Tibial nerve (tissue), 4 donors: ENCODE results near the gene CHP2. TPM values are rescaled to one million over a fixed set of nuclear protein-coding genes. Genes with fewer than 3 reads are reported as not detected.
A peak's percentile ranks its signal among the peaks of the same experiment; 100 is the strongest.
"Not testable (repeated sequence)": the region's sequence is repeated elsewhere in the genome, so short reads cannot be mapped to it uniquely, and the experiment has no call there.

Source experiments
- DNase-seq, 2 donors: peaks; one replicate each; pipeline ENCODE4 v3.0.0-alpha.2; 2019; ENCODE audit warnings: low spot score in 2 of 2
- H3K27ac ChIP-seq, 4 donors: fragments of 200-600 bp; sonication (generic) in 3 of 4; one replicate each; pipeline ENCODE4 v1.5.1; 2017 to 2019; ENCODE audit warnings: mild to moderate bottlenecking in 1 of 4
- H3K27me3 ChIP-seq, 2 donors: fragments of 200-600 bp; sonication (generic) in 1 of 2; one replicate each; pipeline versions ENCODE4 v1.5.1 to v1.6.0; 2017 to 2019
- H3K36me3 ChIP-seq, 3 donors: fragments of 200-600 bp; sonication (generic); one replicate each; pipeline ENCODE4 v1.5.1; 2018 to 2019
- H3K4me1 ChIP-seq, 4 donors: fragments of 200-600 bp; sonication (generic) in 3 of 4; one replicate each; pipeline ENCODE4 v1.5.1; 2017 to 2019
- H3K4me3 ChIP-seq, 4 donors: fragments of 200-600 bp; sonication (generic) in 3 of 4; one replicate each; pipeline ENCODE4 v1.5.1; 2017 to 2019; ENCODE audit warnings: mild to moderate bottlenecking in 1 of 4, moderate library complexity in 1 of 4
- H3K9me3 ChIP-seq, 4 donors: fragments of 200-600 bp; sonication (generic) in 3 of 4; one replicate each; pipeline ENCODE4 v1.5.1; 2017 to 2019
- CTCF ChIP-seq, 5 experiments: fragments of 200-600 bp in 3 of 5; fragments of 450-650 bp in 2 of 5; sonication (generic) in 3 of 5; IDR thresholded peaks; one replicate each; pipeline ENCODE4 v1.5.1; 2016 to 2019; ENCODE audit warnings: antibody characterized with exemption in 5 of 5, mild to moderate bottlenecking in 3 of 5, moderate library complexity in 2 of 5
- EP300 ChIP-seq, 2 donors: sonication (generic); formaldehyde crosslinking; IDR thresholded peaks; one replicate each; pipeline ENCODE4 v1.6.1; 2017; ENCODE audit warnings: antibody characterized with exemption in 2 of 2, mild to moderate bottlenecking in 1 of 2
- POLR2A ChIP-seq, 2 donors: fragments of 450-650 bp; IDR thresholded peaks; one replicate each; pipeline ENCODE4 v1.6.1; 2017; ENCODE audit warnings: antibody characterized with exemption in 2 of 2, mild to moderate bottlenecking in 2 of 2, moderate library complexity in 2 of 2
- WGBS, 2 donors: methylation state at CpG; one replicate each; pipeline ENCODE4 v1.1.5; 2018; 5-methylcytosine and 5-hydroxymethylcytosine counted together
- total RNA-seq, 4 donors: library from RNA; depleted of rRNA; stranded (reverse); fragments of >200 nt; gene quantifications; one replicate each; pipeline ENCODE4 v1.1.0, GENCODE V29; 2016

The CHP2 gene
- total RNA-seq, 4 donors from 2014 or later = 1.8 to 15.5 (median 7.5) TPM

- WGBS, 2 donors = 94 to 98% methylated on average over 3 of the region's 3 CpGs
- Histone ChIP-seq H3K4me1 (no peaks in the 10 kb centered on the region), H3K27ac (no peak overlapping the region), H3K27me3 (peaks cover 0 to 33% of the 10 kb centered on the region in 2 donors), H3K36me3 (no peaks in the 10 kb centered on the region), H3K4me3 (no peak overlapping the region), H3K9me3 (peaks cover 0 to 28% (median 0%) of the 10 kb centered on the region in 4 donors)
- DNase-seq = no peak
- TF ChIP-seq EP300 (IDR thresholded peaks at IDR 0.05) (no peak), CTCF (IDR thresholded peaks at IDR 0.05) (no peak), POLR2A (IDR thresholded peaks at IDR 0.05) (no peak)
Observed at GRCh38 chr16:23710504-23710903, 44.3 kb upstream of the CHP2 start.

GRCh38 chr16:23711785-23712184 lies 43.0 kb upstream of the CHP2 start:
- H3K9me3 ChIP-seq = peaks cover 0 to 28% (median 0%) of the 10 kb centered on the region in 4 donors
- H3K36me3 ChIP-seq = no peaks in the 10 kb centered on the region
- H3K4me3 ChIP-seq = no peak overlapping the region
- peaks cover 0 to 33% of the 10 kb centered on the region in 2 donors for H3K27me3 ChIP-seq
- TF ChIP-seq EP300 (IDR thresholded peaks at IDR 0.05) (no peak), POLR2A (IDR thresholded peaks at IDR 0.05) (no peak), CTCF (IDR thresholded peaks at IDR 0.05) (no peak)
- no peak for DNase-seq
- 67 to 71% methylated on average over 4 of the region's 4 CpGs for WGBS, 2 donors
- H3K27ac ChIP-seq = no peak overlapping the region
- H3K4me1 ChIP-seq = no peaks in the 10 kb centered on the region

GRCh38 chr16:23712976-23713375 lies 41.9 kb upstream of the CHP2 start, which contains the start of gene ERN2:
ERN2 (minus strand) TSS chr16:23713222; CDS start chr16:23713187, 35 bp downstream.
- no peak for TF ChIP-seq CTCF (IDR thresholded peaks at IDR 0.05)
- TF ChIP-seq EP300 (IDR thresholded peaks at IDR 0.05) = no peak
- no peak for TF ChIP-seq POLR2A (IDR thresholded peaks at IDR 0.05)
- 3 to 4% methylated on average over 13 to 30 of the region's 37 CpGs for WGBS, 2 donors
- H3K36me3 ChIP-seq = no peaks in the 10 kb centered on the region
- no peaks in the 10 kb centered on the region for H3K4me1 ChIP-seq
- H3K9me3 ChIP-seq = peaks cover 0 to 28% (median 0%) of the 10 kb centered on the region in 4 donors
- DNase-seq = no peak
- H3K4me3 ChIP-seq = no peak within 1 kb of the TSS
- peaks cover 0 to 33% of the 10 kb centered on the region in 2 donors for H3K27me3 ChIP-seq
- H3K27ac ChIP-seq = peak within 1 kb of the TSS in 1 of 4 donors; percentile 45

GRCh38 chr16:23716484-23716883 lies 38.3 kb upstream of the CHP2 start:
- Histone ChIP-seq H3K4me1 (no peaks in the 10 kb centered on the region), H3K27ac (no peak overlapping the region), H3K4me3 (no peak overlapping the region), H3K9me3 (no peaks in the 10 kb centered on the region), H3K36me3 (no peaks in the 10 kb centered on the region), H3K27me3 (peaks cover 0 to 33% of the 10 kb centered on the region in 2 donors)
- WGBS, 2 donors = 81 to 83% methylated on average over 5 of the region's 5 CpGs
- no peak for TF ChIP-seq EP300 (IDR thresholded peaks at IDR 0.05)
- no peak for DNase-seq

- not testable (repeated sequence) for H3K27me3 ChIP-seq, DNase-seq, H3K4me1 ChIP-seq, H3K27ac ChIP-seq, H3K4me3 ChIP-seq, H3K36me3 ChIP-seq
- 77 to 86% methylated on average over 9 of the region's 9 CpGs for WGBS, 2 donors
- H3K9me3 ChIP-seq = peaks cover 0 to 15% (median 0%) of the 10 kb centered on the region in 4 donors
Observed at GRCh38 chr16:23722613-23723240, 32.1 kb upstream of the CHP2 start.

GRCh38 chr16:23724096-23724784 lies 30.6 kb upstream of the CHP2 start:
- 77 to 81% methylated on average over 8 of the region's 8 CpGs for WGBS, 2 donors
- no peak overlapping the region for H3K27ac ChIP-seq
- no peak for TF ChIP-seq POLR2A (IDR thresholded peaks at IDR 0.05)
- TF ChIP-seq EP300 (IDR thresholded peaks at IDR 0.05) = no peak
- no peak for TF ChIP-seq CTCF (IDR thresholded peaks at IDR 0.05)
- H3K4me3 ChIP-seq = no peak overlapping the region
- no peaks in the 10 kb centered on the region for H3K27me3 ChIP-seq
- DNase-seq = no peak
- no peaks in the 10 kb centered on the region for H3K4me1 ChIP-seq
- H3K36me3 ChIP-seq = no peaks in the 10 kb centered on the region
- peaks cover 0 to 15% (median 0%) of the 10 kb centered on the region in 4 donors for H3K9me3 ChIP-seq
